ENCODE measurements around the gene BCO2.

DNA sequence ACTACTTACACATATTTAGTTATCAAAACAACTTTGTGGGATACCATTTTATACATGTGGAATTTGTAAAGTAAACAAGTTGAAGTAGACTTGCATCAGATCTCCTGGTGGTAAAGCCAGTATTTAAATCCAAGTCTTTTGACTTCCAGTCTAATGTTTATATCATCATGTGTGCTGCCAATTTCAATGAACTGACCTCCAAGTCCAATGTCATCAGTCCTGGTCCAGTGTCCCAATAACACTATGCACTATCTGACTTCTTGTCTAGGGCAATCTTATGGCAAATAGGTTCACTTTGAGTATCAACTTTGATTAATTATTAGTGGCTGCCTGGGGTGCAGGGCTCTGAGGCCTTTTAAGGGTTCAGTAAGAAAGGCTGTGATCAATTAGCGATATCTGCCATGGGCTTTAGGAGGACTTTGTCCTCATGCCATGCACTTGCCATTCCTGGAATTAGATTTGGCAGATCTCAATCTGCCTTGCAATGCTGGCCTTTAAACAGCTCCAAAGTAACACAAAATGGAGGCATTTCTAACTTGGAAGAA, 41.3 kb downstream of the BCO2 start:
- TF ChIP-seq, protein P1, sequence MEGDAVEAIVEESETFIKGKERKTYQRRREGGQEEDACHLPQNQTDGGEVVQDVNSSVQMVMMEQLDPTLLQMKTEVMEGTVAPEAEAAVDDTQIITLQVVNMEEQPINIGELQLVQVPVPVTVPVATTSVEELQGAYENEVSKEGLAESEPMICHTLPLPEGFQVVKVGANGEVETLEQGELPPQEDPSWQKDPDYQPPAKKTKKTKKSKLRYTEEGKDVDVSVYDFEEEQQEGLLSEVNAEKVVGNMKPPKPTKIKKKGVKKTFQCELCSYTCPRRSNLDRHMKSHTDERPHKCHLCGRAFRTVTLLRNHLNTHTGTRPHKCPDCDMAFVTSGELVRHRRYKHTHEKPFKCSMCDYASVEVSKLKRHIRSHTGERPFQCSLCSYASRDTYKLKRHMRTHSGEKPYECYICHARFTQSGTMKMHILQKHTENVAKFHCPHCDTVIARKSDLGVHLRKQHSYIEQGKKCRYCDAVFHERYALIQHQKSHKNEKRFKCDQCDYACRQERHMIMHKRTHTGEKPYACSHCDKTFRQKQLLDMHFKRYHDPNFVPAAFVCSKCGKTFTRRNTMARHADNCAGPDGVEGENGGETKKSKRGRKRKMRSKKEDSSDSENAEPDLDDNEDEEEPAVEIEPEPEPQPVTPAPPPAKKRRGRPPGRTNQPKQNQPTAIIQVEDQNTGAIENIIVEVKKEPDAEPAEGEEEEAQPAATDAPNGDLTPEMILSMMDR (IDR thresholded peaks at IDR 0.05): no peak
- no peak for TF ChIP-seq EZH2phosphoT487 (IDR thresholded peaks at IDR 0.05)
